ENCODE results near the gene TEX38. TPM values are rescaled to one million over a fixed set of nuclear protein-coding genes. Genes with fewer than 3 reads are reported as not detected.

The TEX38 gene
- not detected for total RNA-seq
- polyA plus RNA-seq, result not detected
- long read RNA-seq, donor 1, result 0 reads
- long read RNA-seq, donor 2, partial matches to known transcripts, result 0 of 1 reads
- long read RNA-seq, donor 2, other reads (novel, unspliced or antisense), result 1 of 1 reads

DNA sequence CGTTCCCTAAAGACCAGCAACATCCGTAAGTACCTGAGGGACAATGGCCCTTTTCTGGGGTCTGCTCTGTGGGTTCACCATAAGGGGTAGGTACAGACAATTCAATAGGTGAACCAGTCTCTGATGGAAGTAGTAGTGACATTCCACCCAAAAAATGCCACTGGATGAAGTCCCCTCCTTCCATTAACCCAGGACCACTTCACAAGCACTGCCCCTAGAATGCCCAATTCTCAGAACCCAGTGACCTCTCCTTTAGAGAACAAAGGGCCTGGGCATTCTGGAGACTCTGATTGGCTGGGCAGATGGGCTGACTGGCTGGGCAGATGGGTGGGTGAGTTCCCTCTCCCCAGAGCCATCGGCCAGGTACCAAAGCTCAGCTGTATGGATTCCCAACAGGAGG, at the start of gene TEX38:
TEX38 (plus strand) TSS at position 301 of the 400 bp plus-strand sequence; CDS start at position 382, 81 bp downstream.
- DNase-seq (no peak), ATAC-seq (ENCODE audit: low FRiP score) (no peak)
- intact Hi-C loops (cut with DNase I), result no loop called here
- peaks cover 0 to 5% of the 10 kb centered on the region in 2 donors for H3K4me1 ChIP-seq (ENCODE audit: control insufficient read depth in 1 of 2, insufficient read depth in 2 of 2, low read length in 2 of 2)
- H3K36me3 ChIP-seq (ENCODE audit: control insufficient read depth in 1 of 2, insufficient read depth in 2 of 2, low read length in 1 of 2), result no peaks in the 10 kb centered on the region
- 77 to 89% methylated on average over 3 of the region's 3 CpGs for WGBS, 2 donors
- H3K9me3 ChIP-seq (ENCODE audit: control insufficient read depth, low read length), result no peaks in the 10 kb centered on the region
- H3K27ac ChIP-seq (ENCODE audit: low read depth in 1 of 2, low read length in 2 of 2), result no peak within 1 kb of the TSS
- H3K27me3 ChIP-seq (ENCODE audit: control insufficient read depth in 1 of 2, insufficient read depth in 2 of 2, low read length in 1 of 2), result no peaks in the 10 kb centered on the region
- H3K4me3 ChIP-seq (ENCODE audit: low read length in 2 of 2), result no peak within 1 kb of the TSS

DNA sequence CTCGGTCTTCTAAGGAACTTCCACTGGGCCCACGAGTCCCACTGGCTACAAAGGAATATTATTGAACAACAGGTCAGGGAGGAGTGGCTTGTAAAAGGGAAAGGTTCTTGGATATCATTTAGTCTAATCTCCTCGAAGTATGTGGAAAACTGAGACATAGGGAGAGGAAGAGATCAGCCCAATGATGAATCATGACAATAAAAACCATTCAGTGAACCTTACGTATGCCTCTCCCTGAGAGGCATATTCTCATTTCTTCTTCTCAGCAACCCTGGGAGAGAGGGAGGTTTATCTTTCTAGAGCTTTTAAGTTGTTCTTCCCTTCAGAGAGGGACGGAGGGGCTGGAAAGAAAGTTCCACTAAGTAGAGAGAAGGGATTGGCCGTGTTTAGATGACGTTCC, 49.7 kb upstream of the TEX38 start:
- Histone ChIP-seq H3K4me3 (ENCODE audit: low read length in 2 of 2) (no peak overlapping the region), H3K27me3 (ENCODE audit: control insufficient read depth in 1 of 2, insufficient read depth in 2 of 2, low read length in 1 of 2) (no peaks in the 10 kb centered on the region), H3K9me3 (ENCODE audit: control insufficient read depth, low read length) (no peaks in the 10 kb centered on the region), H3K36me3 (ENCODE audit: control insufficient read depth in 1 of 2, insufficient read depth in 2 of 2, low read length in 1 of 2) (no peaks in the 10 kb centered on the region), H3K4me1 (ENCODE audit: control insufficient read depth in 1 of 2, insufficient read depth in 2 of 2, low read length in 2 of 2) (no peaks in the 10 kb centered on the region), H3K27ac (ENCODE audit: low read depth in 1 of 2, low read length in 2 of 2) (no peak overlapping the region)
- intact Hi-C loops (cut with DNase I), result no loop called here
- no peak for ATAC-seq (ENCODE audit: low FRiP score)
- 86 to 88% methylated on average over 7 of the region's 7 CpGs for WGBS, 2 donors
- no peak for DNase-seq

DNA sequence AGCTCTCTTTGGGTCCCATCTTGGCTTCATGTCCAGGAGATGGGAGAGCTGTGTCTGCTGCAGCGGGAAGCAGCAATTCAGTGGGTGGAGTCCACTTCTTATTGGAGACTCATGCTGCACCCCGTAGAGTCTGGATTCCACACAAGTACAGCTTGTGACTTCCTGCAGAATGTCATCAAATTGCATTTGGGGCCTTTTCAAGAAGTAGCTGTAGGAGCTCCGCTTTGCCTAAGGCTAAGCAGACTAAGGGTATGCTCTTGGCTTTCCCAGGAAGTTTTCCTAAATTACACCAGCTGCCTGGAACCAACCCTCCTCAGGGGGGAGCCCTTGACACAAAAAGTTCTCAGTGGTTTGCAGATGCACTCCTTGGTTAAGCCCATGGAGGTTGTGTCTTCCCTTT, 49.3 kb upstream of the TEX38 start:
- Histone ChIP-seq H3K36me3 (ENCODE audit: control insufficient read depth in 1 of 2, insufficient read depth in 2 of 2, low read length in 1 of 2) (no peaks in the 10 kb centered on the region), H3K27ac (ENCODE audit: low read depth in 1 of 2, low read length in 2 of 2) (no peak overlapping the region), H3K4me3 (ENCODE audit: low read length in 2 of 2) (no peak overlapping the region), H3K27me3 (ENCODE audit: control insufficient read depth in 1 of 2, insufficient read depth in 2 of 2, low read length in 1 of 2) (no peaks in the 10 kb centered on the region), H3K4me1 (ENCODE audit: control insufficient read depth in 1 of 2, insufficient read depth in 2 of 2, low read length in 2 of 2) (no peaks in the 10 kb centered on the region), H3K9me3 (ENCODE audit: control insufficient read depth, low read length) (no peaks in the 10 kb centered on the region)
- DNase-seq, result no peak
- WGBS, 2 donors, result 77% methylated on average over 3 of the region's 3 CpGs
- ATAC-seq (ENCODE audit: low FRiP score), result peak; percentile 39
- intact Hi-C loops (cut with DNase I), result no loop called here

- H3K27ac ChIP-seq (ENCODE audit: low read depth in 1 of 2, low read length in 2 of 2), result no peak overlapping the region
- no peaks in the 10 kb centered on the region for H3K27me3 ChIP-seq (ENCODE audit: control insufficient read depth in 1 of 2, insufficient read depth in 2 of 2, low read length in 1 of 2)
- H3K4me1 ChIP-seq (ENCODE audit: control insufficient read depth in 1 of 2, insufficient read depth in 2 of 2, low read length in 2 of 2), result no peaks in the 10 kb centered on the region
- 66 to 74% methylated on average over 4 of the region's 4 CpGs for WGBS, 2 donors
- ATAC-seq (ENCODE audit: low FRiP score) (no peak), DNase-seq (no peak)
- H3K4me3 ChIP-seq (ENCODE audit: low read length in 2 of 2), result no peak overlapping the region
- no peaks in the 10 kb centered on the region for H3K36me3 ChIP-seq (ENCODE audit: control insufficient read depth in 1 of 2, insufficient read depth in 2 of 2, low read length in 1 of 2)
- no peaks in the 10 kb centered on the region for H3K9me3 ChIP-seq (ENCODE audit: control insufficient read depth, low read length)
- intact Hi-C loops (cut with DNase I), result no loop called here
These were observed 47.7 kb upstream of the TEX38 start for GRCh38 chr1:46623743-46624644.

GRCh38 chr1:46630719-46631118, 40.9 kb upstream of the TEX38 start:
- ATAC-seq (ENCODE audit: low FRiP score) (no peak), DNase-seq (no peak)
- Histone ChIP-seq H3K27me3 (ENCODE audit: control insufficient read depth in 1 of 2, insufficient read depth in 2 of 2, low read length in 1 of 2) (no peaks in the 10 kb centered on the region), H3K4me1 (ENCODE audit: control insufficient read depth in 1 of 2, insufficient read depth in 2 of 2, low read length in 2 of 2) (no peaks in the 10 kb centered on the region), H3K36me3 (ENCODE audit: control insufficient read depth in 1 of 2, insufficient read depth in 2 of 2, low read length in 1 of 2) (peaks cover 15 to 19% of the 10 kb centered on the region in 2 donors), H3K27ac (ENCODE audit: low read depth in 1 of 2, low read length in 2 of 2) (no peak overlapping the region), H3K9me3 (ENCODE audit: control insufficient read depth, low read length) (no peaks in the 10 kb centered on the region), H3K4me3 (ENCODE audit: low read length in 2 of 2) (no peak overlapping the region)
- 80 to 90% methylated on average over 2 of the region's 2 CpGs for WGBS, 2 donors
- intact Hi-C loops (cut with DNase I), result no loop called here

GRCh38 chr1:46635205-46635604, 36.4 kb upstream of the TEX38 start:
- WGBS, 2 donors, result 93 to 98% methylated on average over 2 of the region's 2 CpGs
- no peak for ATAC-seq (ENCODE audit: low FRiP score)
- Histone ChIP-seq H3K4me3 (ENCODE audit: low read length in 2 of 2) (no peak overlapping the region), H3K27ac (ENCODE audit: low read depth in 1 of 2, low read length in 2 of 2) (no peak overlapping the region), H3K9me3 (ENCODE audit: control insufficient read depth, low read length) (no peaks in the 10 kb centered on the region), H3K4me1 (ENCODE audit: control insufficient read depth in 1 of 2, insufficient read depth in 2 of 2, low read length in 2 of 2) (peaks cover 0 to 3% of the 10 kb centered on the region in 2 donors), H3K27me3 (ENCODE audit: control insufficient read depth in 1 of 2, insufficient read depth in 2 of 2, low read length in 1 of 2) (no peaks in the 10 kb centered on the region), H3K36me3 (ENCODE audit: control insufficient read depth in 1 of 2, insufficient read depth in 2 of 2, low read length in 1 of 2) (peaks cover 15 to 20% of the 10 kb centered on the region in 2 donors)
- no peak for DNase-seq
- intact Hi-C loops (cut with DNase I), result no loop called here

DNA sequence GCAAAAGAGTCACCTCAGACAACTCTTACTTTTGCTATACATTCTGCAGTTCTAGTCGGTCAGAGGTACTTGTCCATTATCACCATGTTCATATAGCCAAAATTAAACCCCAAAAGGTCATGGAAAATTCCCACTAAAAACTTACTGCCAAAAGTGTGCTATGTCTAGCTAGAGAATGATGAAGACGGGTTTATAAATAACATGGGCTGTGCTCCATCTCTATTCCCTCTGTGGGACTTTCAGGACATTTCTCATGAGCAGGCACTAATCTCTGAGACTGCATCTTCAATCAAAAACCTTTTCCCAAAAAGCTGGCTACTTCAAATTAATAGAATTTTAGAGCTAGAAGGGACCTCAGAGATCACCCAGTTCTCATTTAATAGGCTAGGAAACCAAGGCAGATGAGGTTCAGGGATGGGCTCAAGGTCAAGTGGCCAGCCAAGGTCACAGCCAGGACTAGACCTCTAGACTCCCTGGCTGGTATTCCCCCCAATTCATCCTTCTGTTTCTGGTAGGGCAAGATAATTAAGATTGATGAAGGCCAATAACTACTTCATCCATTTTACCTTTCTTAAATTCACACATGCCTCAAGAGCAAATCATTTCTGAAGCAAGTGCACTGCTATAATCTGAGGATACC, 34.1 kb upstream of the TEX38 start:
- Histone ChIP-seq H3K4me3 (ENCODE audit: low read length in 2 of 2) (no peak overlapping the region), H3K36me3 (ENCODE audit: control insufficient read depth in 1 of 2, insufficient read depth in 2 of 2, low read length in 1 of 2) (peaks cover 5 to 12% of the 10 kb centered on the region in 2 donors), H3K27ac (ENCODE audit: low read depth in 1 of 2, low read length in 2 of 2) (peak overlapping the region; percentile 21 to 80), H3K9me3 (ENCODE audit: control insufficient read depth, low read length) (no peaks in the 10 kb centered on the region), H3K4me1 (ENCODE audit: control insufficient read depth in 1 of 2, insufficient read depth in 2 of 2, low read length in 2 of 2) (peaks cover 0 to 3% of the 10 kb centered on the region in 2 donors), H3K27me3 (ENCODE audit: control insufficient read depth in 1 of 2, insufficient read depth in 2 of 2, low read length in 1 of 2) (no peaks in the 10 kb centered on the region)
- intact Hi-C loops (cut with DNase I), result no loop called here
- peak; percentile 74 for ATAC-seq (ENCODE audit: low FRiP score)
- no peak for DNase-seq
- 0 to 4% methylated on average over 2 of the region's 2 CpGs for WGBS, 2 donors

- Histone ChIP-seq H3K27ac (ENCODE audit: low read depth in 1 of 2, low read length in 2 of 2) (no peak overlapping the region), H3K36me3 (ENCODE audit: control insufficient read depth in 1 of 2, insufficient read depth in 2 of 2, low read length in 1 of 2) (peaks cover 5 to 12% of the 10 kb centered on the region in 2 donors), H3K9me3 (ENCODE audit: control insufficient read depth, low read length) (no peaks in the 10 kb centered on the region), H3K27me3 (ENCODE audit: control insufficient read depth in 1 of 2, insufficient read depth in 2 of 2, low read length in 1 of 2) (no peaks in the 10 kb centered on the region), H3K4me3 (ENCODE audit: low read length in 2 of 2) (no peak overlapping the region), H3K4me1 (ENCODE audit: control insufficient read depth in 1 of 2, insufficient read depth in 2 of 2, low read length in 2 of 2) (peaks cover 2 to 3% of the 10 kb centered on the region in 2 donors)
- DNase-seq (no peak), ATAC-seq (ENCODE audit: low FRiP score) (no peak)
- intact Hi-C loops (cut with DNase I), result no loop called here
These were observed 32.7 kb upstream of the TEX38 start for GRCh38 chr1:46638921-46639320.

All from aorta (tissue), 5 donors.